Measurements from ENCODE around the gene DPM1.
"Not testable (repeated sequence)": the region's sequence is repeated elsewhere in the genome, so short reads cannot be mapped to it uniquely, and the experiment has no call there.

The DPM1 gene

DNA sequence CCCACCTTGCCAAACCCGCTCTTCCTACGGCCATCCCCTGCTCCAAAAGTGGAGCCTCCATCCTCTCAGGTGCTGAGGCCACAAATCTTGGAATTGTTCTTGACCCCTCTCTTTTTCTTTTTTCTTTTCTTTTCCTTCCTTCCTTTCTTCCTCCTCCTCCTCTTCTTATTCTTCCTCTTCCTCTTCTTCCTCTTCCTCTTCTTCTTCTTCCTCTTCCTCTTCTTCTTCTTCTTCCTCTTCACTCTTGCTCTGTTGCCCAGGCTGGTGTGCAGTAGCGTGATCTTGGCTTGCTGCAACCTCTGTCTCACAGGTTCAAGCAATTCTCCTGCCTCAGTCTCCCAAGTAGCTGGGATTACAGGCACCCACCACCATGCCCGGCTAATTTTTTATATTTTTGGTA is 20.2 kb upstream of the DPM1 start:
- DNase-seq, result not testable (repeated sequence)

DNA sequence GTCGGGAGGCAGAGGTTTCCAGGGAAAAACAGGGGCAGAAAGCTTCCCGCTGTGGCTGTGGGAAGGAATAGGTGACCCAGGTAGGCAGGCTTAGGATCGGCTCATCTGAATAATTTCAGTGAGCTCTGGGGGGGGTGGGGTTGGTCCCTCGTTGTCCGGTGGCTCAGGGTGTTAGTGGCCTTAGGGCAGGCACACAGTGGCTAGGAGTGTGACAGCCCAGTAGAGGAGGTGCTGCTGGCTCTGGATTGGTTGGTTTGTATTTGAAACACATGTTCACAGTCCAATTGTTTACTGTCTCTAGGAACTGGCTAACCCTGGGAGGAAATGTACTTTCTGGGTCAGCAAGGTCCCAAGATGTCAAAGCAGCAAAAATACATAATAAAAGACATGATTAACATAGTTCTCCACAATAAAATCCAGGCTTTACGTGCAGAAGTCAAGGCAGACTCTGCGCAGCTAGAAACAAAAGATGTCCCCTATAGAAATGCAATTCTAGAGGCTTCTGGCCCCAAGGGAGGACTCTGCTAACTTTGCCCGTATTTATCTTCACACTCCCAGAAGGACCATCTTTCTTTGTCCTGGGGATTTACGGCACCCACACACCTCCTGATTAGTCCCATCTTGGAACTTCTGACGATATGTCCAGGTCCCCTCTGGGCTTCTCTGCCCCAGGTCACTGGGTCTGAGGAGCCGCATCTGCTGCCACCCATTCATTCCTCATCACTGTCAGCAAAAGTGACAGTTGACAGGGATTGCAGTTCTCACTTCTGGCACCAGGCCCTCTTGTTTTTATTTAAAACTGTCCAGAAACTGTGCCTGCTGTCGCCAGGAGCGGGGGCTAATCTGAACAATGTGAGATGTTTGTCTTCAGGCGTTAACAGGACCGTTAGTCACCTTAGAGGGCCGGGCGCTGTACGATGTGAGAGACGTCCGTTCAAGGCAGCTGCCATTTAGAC is 19.0 kb upstream of the DPM1 start:
- no peak for DNase-seq

DNA sequence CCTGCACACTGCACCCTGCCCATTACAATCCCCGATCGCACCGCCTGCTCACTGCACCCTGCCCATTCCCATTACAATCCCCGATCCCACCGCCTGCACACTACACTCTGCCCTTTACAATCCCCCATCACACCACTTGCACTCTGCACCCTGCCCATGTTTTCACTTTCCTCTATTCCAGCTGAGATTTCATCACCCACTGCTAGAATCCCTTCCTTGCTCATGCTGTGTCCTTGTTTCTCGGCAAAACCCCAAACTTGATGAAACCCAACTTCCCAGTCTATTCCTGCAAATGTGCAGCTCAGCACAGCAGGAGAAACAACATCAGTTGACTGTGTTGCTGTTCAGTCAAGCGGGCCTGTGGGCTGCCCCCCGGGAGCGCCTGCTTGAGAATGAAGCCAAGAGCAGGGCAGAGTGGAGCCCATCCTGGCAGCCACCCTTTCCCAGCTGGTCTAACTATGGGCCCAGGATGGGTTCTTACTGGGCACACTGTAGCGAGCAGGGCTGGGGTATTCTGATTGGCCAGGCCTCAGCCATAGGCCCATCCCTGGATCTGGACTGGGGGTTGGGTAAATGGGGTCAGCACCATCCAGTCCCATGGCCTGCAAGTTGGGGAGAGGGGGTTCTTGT is 17.5 kb upstream of the DPM1 start:
- DNase-seq, result no peak

DNA sequence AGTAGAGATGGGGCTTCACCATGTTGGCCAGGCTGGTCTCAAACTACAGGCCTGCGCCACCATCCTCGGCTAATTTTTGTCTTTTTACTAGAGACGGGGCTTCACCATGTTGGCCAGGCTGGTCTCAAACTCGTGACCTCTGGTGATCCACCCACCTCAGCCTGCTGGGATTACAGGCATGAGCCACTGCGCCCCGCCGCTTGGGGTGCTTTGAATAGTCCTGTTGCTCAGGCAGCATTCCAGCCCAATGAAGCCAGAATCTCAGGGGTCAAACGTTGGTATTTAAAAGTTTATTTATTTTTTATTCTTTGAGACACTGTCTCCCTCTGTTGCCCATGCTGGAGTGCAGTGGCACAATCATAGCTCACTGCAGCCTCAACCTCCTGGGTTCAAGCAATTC is 11.6 kb upstream of the DPM1 start:
- no peak for DNase-seq

DNA sequence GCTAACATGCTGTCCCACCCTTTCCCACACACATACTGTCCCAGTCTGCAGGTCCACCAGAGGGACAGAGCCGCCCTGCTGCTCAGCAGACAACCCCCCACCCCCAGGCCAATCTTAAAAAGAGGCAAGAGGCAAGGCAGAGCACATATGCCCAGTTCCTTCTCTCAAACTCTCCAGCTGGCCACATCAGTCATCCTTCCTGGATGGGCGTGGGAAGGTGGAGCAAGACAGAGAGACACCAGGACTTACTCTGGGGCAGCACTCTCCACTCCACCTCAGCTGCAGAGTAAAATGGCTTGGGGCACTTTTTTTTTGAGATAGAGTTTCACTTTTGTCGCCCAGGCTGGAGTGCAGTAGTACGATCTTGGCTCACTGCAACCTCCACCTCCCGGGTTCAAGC is 11.1 kb upstream of the DPM1 start:
- DNase-seq, result no peak

DNA sequence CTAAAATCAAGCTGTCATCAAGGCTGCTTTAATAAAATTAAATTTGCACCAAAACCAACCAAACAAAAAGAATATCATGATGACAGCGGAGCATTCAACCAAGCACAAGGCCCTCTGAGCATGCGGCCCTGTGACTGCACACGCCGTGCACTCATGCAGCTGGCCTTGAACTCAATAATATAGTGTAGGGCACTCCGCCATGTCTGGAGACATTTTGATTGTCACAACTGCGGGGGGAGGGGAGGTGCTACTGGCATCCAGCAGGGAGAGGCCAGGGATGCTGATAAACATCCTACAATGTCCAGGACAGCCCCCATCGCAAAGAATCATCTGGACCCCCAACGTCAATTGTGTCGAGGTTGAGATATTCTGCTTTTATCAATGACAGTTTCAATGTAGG is 10.0 kb upstream of the DPM1 start:
- no peak for DNase-seq

DNA sequence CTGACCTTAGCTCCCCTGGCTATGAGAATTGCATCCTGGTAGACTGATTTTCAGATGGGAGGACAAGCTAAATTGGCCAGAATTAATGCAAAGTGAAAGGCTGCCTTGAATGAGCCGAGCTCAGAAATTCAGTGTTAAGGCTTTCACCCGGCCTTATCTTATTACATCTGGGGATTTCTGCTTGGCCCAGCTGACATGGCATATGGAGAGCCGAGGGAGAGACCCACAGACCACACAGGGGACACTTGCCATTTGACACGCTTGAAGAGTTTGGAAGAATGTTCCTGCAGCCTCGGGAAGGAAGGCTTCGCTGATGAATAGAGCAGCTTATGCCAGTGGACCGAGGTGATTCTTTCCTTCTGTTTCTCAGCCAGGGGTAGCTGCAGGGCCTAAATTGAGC is 9.3 kb upstream of the DPM1 start:
- DNase-seq, result no peak

DNA sequence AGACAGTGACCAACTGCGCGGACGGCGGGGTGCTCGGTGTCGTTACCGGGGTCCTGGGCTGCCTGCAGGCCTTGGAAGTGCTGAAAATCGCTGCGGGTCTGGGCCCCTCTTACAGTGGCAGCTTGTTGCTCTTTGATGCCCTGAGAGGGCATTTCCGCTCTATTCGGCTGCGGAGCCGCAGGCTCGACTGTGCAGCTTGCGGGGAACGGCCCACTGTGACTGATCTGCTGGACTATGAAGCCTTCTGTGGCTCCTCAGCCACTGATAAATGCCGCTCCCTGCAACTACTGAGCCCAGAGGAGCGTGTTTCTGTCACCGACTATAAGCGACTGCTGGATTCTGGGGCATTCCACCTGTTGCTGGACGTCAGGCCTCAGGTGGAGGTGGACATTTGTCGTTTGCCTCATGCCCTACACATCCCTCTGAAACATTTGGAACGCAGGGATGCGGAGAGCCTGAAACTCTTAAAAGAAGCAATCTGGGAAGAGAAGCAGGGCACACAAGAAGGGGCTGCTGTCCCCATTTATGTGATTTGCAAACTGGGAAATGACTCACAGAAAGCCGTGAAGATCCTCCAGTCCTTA is 1.3 kb upstream of the DPM1 start:
- no peak for DNase-seq

DNA sequence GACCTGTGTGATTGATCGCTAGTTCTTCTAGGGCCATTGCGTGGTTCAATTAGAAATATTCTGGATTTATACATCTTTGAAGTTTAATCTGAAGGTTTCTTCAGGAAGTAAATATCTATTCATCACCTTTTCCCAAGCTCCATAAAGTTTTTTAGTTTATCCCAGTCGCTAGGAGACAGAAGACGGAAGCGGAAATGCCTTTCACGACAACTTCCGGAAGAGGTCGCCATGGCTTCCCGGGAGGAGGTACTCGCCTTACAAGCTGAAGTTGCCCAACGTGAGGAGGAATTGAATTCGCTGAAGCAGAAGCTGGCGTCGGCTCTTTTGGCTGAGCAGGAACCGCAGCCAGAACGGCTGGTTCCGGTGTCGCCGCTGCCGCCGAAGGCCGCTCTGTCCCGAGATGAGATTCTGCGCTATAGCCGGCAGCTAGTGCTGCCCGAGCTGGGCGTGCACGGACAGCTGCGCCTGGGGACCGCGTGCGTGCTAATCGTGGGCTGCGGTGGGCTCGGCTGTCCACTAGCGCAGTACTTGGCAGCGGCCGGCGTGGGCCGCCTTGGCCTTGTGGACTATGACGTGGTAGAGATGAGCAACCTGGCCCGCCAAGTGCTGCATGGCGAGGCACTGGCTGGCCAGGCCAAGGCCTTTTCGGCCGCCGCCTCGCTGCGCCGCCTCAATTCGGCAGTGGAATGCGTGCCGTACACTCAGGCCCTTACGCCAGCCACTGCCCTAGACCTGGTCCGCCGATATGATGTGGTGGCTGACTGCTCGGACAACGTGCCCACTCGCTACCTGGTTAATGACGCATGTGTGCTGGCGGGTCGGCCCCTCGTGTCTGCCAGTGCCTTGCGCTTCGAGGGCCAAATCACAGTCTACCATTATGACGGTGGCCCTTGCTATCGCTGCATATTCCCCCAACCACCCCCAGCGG is 547 bp upstream of the DPM1 start, which contains the start of gene MOCS3:
TSS of gene MOCS3 (plus strand) at position 204 of the 928 bp plus-strand sequence. CDS start at position 229, 25 bp downstream.
- peak; percentile 85 for DNase-seq

DNA sequence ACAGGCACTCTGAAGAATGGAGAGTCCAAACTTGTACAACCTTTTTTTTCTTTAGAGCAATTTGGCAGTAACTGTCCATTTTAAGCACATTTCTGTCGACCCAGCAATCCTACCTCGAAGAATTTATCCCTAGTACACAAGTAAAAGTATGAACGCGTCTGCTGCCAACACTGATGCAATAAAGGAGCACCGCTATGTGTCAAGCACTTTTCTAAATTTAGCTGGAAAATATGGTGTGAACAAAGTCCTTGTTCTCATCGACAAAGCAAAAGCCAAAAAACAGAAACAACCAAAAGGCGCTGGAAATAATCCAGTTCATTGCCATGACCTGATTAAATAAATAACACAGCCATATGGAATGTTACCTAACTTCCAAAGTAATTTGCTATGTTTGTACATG is 1.1 kb downstream of the DPM1 start:
- DNase-seq, result no peak

DNA sequence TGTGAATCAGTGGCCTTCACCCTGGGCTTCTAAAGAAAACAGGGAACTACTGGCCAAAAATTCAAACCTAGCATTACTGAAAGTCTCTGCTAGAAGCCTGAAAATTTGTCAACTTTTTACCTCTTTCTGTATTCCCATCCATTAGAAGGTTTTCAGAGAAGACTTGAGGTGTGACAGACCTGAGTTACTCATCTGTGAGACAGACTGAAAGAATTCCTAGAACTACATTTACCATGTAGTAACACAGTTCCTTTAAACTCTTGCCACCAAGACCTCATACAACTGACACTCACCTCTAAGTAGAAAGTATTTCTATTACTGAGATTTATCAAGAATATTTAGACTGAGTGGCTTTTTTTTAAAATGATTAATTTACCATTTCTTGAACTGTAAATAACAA is 4.5 kb downstream of the DPM1 start:
- no peak for DNase-seq

DNA sequence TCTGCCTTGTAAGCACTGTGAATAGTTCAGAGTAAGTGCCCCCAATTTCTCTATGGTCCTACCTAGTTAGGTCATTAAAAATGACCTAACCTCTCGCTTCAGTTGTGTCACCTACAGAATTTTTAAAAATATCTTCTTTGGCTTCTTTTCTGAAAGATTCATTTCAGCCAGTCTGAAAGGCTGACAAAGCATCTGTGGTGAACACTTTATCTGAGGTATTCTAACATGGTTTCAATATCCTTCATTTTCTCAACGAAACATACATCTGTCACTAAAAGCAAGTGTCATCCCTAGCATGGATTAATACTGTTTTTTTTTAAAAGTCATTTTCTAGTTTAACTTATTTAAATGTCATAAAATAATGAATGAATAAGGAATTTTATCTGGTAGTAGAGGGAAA is 5.1 kb downstream of the DPM1 start:
- DNase-seq, result no peak

DNA sequence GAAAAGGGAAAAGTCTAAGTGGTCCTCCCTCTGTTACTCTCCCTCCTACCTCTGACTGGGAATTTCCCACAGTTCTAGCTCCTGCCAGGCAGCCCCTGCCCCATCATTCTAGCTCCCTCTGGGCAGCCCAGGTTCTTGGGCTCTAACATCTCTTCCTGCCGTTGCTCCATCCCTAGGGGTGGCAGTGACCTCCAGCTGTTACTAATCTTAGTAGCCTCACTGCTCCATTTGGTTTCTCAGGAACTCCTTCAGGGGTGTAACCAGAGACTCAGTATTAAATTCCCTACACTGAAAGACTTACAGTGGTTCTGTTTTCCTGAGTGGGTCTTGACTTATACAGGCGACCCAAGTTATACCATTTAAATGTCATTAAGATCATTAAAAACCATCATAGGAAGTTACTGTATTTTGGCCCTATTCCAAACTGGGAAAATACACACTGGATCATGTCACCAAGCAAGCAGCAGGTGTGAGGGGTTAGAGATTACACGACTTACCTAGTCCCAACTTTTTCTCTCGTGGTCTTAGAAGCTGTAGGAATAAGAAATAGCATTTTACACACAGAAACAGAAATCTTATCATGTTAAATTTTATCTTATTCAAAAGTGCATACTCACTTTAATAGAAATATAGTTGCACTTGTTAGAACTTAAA is 10.1 kb downstream of the DPM1 start:
- no peak for DNase-seq

DNA sequence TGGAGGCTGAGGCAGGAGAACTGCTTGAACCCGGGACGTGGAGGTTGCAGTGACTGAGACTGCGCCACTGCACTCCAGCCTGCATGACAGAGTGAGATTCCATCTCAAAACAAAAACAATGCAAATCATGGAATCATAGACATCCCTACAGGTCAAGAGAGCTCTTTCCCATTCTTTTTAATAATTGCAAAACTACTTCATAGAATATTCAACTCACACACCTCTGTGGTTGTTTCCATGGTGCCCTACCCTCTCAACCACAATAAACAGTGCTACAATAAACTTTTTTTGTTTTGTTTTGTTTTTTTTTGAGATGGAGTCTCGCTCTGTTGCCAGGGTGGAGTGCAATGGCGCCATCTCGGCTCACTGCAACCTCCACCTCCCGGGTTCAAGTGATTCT is 15.3 kb downstream of the DPM1 start:
- no peak for DNase-seq

DNA sequence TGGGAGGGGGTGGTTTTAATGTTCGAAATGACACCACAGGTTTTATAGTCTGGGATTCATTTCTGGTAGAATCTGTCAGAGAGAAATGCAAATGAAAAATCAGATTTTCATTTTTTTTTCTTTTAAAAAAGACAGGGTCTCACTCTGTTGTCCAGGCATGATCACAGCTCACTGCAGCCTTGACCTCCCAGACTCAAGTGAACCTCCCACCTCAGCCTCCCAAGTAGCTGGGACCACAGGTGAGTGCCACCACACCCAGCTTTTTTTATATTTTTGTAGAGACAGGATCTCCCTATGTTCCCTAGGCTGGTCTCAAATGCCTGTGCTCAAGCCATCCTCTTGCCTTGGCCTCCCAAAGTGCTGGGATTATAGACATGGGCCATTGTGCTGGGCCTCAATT is 24.7 kb downstream of the DPM1 start:
- no peak for DNase-seq

DNA sequence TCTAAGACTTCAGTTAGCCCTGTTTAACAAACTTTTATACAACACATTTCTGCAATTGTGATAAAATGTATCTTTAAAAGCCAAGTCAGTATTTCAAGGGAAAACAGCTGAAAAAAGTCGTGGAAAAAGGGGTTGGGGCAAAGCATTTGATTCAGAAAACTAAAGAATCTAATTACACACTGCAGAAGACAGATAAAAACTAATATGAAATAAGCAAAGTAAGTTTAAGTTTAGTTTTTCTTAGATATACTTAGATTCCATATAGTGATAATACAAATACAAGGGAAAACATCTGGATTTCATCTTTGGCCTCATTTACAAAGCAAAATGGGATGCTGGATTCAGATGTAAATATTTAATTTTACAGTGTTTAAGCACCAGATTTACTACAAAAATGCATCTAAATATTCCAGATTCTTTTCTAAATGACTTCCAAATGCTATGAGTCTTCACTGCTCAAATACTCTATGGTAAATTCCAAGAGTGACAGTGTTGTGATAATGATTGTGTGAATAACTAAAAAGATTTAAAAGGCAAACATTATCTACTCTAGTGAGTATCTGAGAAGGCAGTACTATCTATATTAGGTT is 25.5 kb downstream of the DPM1 start:
- DNase-seq, result no peak

DNA sequence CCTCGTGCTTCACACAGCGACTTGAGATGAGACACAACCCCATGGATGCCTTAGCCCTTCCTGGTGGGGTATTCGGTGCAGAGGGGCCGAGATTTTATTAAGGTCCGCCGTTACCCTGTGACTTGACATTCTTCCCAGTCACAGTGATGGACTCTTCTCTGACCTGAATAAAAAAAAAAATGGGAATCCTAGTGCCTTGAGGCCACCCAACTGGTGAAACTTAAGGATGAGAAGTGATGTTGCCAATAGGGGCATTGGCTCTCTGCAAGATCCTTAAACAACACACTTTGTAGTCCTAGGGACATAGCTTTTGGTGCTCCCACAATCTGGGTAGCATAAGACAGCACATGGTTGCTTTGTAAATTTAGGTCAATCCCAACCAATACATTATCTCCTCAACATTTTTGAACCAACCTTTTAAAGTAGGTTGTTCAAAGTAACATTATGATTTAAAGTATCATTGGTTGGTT is 26.3 kb downstream of the DPM1 start:
- DNase-seq, result no peak

DNA sequence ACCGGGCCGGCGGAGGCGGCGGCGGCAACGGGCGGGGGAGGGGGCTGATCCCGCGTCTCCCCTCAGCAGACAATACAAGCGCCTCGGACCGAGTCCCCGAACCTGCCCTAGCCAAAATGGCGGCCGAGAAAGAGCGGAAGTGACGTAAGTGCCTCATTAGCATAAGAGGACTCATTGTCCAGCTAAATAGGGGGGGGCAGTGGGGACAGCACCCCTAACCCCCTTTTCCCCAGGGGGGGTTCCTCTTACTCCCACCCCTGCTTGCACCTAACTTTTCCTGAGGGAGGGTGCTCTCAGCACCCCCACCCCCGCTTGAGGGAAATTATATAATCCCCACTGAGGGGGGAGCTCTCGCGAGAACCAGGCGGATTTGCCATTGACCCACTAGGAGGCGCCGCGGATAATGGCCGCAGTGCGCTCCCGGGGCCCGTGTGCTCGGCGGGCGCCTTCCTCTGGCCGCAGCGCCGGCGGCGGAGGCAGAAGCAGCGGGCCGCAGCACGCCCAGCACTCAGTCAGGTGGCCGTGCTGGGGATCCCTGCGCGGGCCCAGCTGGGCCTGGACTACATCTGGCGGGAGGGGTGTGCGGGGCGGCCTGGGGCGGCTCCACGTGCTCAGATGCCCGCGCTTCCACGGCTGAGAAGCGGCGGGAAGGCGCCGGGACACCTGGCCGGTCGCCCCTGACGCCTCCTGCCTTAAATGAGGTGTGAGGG is 26.9 kb downstream of the DPM1 start, which contains the start of gene ADNP:
TSS of gene ADNP (minus strand) at position 132 of the 710 bp plus-strand sequence. CDS start 27,441 bp downstream, outside the sequence.
- DNase-seq, result peak; percentile 86

DNA sequence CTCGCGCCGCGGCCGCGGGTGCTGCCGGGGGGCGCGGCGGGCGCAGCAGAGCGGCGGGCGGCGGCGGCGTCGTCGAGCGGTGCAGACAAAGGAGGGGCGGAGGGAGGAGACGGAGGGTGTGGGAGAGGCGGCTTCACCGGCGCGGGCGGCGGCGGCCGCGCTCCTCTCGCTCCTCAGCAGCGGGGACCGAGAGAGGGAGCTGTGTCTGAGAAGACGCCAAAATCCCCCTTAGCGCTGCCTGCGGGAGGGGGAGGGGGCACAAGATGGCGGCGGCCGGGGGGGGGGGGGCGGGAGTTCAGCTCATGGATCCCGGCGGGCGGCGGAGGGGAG is 27.4 kb downstream of the DPM1 start:
- peak; percentile 68 for DNase-seq

DNA sequence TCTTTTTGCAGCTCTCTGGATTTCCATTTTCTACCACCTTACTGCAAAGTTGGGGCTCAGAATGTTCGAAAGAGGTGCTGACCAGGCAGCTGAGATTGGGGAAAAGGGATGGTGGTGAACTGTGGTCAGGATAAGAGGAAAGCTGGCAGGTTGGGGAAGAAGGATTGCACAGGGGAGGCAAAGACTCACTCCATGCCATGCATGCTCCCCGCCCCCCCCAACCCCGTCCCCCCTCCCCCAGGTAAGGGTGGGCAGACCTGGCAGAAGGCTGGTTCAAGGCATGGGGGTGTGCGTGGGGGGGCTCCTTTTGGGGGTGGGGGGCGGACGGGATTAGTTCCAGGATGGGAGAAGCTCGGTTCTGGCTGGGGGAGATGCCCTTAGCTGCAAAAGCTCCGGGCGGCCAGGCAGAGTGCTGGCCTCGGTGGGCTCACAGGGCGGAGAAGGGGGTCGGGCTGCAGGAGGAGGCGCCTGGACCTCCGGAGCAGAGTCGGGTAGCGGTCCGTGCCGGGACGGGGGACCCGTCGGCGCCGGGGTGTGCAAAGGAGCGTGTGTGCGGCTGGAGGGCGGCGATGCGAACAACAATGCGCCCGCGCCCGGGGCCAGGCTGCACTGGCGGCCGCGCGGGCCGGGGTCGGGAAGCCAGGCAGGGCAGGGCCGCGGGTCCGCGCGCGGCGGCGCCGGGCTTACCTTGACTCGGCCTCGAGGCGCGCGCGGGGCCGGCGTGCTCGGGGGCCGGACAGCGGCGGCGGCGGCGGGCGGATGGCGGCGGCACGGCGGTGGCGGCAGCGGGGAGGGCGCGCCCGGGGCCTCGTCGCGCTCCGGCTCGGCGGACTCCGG is 28.0 kb downstream of the DPM1 start:
- DNase-seq, result peak; percentile 19
